ENCODE data around the gene SYNM.

SYNM gene

GRCh38 chr15:99125061-99125891 lies 20.4 kb downstream of the SYNM start:
- no peak for DNase-seq

DNA sequence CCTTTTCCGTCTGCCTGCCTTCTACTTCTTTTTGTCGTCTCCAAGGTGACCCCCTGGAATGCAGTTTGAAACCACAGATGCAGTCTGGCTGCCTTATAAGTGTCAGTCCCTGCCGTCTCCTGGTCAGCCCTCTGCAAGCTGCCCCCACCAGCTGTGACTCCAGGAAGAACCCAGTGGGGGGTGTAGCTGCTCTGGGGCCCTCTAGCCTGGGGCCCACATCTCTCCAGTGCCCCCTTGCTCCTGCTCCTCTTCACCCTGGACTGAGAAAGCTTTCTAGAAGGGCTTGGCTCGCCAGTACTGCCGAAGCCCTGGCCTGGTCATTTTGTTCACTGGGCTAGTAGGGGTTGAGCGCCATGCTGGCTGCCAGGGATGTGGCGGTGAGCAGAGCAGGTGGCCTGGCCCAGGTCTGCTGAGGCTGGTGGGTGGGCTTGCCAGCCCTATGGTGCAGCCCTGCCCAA lies 21.3 kb downstream of the SYNM start:
- no peak for DNase-seq

DNA sequence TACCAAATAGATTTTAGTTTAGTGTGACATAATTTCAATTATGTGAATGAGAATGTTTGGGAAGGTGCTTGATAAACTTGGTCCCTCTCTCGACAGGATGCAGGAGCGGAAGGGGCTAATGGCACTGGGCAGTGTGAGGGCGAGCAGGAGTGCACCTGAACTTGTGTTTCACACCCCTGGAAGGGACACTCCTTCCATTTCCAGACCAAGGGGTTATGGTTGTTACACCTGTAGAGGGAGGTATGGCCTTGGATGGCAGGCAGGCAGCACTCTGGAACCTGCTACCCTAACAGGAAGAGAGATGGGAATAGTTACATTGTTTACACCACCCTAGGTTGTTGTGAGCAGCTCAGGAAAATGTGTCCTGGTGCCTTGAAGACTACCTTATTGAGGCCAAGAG lies 22.1 kb downstream of the SYNM start:
- no peak for DNase-seq

GRCh38 chr15:99127773-99128172 lies 22.9 kb downstream of the SYNM start:
- no peak for DNase-seq

- DNase-seq = no peak
Measured at GRCh38 chr15:99128411-99128810, 23.5 kb downstream of the SYNM start.

DNA sequence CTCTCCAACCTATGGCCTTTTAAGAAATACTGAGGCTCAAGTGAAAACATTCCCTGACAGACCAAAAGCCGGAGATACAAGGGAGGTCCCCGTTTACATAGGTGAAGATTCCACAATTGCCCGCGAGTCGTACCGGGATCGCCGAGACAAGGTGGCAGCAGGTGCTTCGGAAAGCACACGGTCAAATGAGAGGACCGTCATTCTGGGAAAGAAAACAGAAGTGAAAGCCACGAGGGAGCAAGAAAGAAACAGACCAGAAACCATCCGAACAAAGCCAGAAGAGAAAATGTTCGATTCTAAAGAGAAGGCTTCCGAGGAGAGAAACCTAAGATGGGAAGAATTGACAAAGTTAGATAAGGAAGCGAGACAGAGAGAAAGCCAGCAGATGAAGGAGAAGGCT lies 24.8 kb downstream of the SYNM start:
- no peak for DNase-seq

- DNase-seq = no peak
Measured at GRCh38 chr15:99130314-99130713, 25.4 kb downstream of the SYNM start.

DNA sequence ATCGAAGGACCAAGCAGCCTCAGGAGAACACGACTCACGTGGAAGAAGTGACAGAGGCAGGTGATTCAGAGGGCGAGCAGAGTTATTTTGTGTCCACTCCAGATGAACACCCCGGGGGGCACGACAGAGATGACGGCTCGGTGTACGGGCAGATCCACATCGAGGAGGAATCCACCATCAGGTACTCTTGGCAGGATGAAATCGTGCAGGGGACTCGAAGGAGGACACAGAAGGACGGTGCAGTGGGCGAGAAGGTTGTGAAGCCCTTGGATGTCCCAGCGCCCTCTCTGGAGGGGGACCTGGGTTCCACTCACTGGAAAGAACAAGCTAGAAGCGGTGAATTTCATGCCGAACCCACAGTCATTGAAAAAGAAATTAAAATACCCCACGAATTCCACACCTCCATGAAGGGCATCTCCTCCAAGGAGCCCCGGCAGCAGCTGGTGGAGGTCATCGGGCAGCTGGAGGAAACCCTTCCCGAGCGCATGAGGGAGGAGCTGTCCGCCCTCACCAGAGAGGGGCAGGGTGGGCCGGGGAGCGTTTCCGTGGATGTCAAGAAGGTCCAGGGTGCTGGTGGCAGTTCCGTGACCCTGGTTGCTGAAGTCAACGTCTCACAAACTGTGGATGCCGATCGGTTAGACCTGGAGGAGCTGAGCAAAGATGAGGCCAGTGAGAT lies 26.0 kb downstream of the SYNM start:
- DNase-seq = no peak

GRCh38 chr15:99131441-99132023 lies 26.7 kb downstream of the SYNM start:
- no peak for DNase-seq

- no peak for DNase-seq
Measured at GRCh38 chr15:99132122-99132521, 27.2 kb downstream of the SYNM start.

DNA sequence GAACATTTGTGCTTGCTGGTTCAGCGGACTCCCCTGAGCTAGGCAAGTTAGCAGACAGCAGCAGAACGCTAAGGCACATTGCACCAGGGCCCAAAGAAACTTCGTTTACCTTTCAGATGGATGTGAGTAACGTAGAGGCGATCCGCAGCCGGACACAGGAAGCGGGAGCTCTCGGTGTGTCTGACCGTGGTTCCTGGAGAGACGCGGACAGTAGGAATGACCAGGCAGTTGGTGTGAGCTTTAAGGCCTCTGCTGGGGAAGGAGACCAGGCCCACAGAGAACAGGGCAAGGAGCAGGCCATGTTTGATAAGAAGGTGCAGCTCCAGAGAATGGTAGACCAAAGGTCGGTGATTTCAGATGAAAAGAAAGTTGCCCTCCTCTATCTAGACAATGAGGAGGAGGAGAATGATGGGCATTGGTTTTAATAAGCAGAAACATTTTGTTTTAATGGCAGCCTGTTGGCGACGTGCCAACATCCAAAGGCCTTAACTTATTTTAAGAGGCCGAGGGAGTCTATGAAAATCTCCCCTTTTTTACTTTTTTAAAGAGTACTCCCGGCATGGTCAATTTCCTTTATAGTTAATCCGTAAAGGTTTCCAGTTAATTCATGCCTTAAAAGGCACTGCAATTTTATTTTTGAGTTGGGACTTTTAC lies 27.9 kb downstream of the SYNM start:
- DNase-seq = no peak

DNA sequence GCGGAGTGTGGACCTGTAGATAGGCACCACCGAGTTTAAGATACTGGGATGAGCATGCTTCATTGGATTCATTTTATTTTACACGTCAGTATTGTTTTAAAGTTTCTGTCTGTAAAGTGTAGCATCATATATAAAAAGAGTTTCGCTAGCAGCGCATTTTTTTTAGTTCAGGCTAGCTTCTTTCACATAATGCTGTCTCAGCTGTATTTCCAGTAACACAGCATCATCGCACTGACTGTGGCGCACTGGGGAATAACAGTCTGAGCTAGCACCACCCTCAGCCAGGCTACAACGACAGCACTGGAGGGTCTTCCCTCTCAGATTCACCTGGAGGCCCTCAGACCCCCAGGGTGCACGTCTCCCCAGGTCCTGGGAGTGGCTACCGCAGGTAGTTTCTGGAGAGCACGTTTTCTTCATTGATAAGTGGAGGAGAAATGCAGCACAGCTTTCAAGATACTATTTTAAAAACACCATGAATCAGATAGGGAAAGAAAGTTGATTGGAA lies 29.5 kb downstream of the SYNM start:
- no peak for DNase-seq

DNA sequence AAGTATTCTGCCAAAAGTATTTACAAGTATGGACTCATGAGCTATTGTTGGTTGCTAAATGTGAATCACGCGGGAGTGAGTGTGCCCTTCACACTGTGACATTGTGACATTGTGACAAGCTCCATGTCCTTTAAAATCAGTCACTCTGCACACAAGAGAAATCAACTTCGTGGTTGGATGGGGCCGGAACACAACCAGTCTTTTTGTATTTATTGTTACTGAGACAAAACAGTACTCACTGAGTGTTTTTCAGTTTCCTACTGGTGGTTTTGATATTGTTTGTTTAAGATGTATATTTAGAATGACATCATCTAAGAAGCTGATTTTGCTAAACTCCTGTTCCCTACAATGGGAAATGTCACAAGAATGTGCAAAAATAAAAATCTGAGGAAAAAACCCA lies 30.3 kb downstream of the SYNM start:
- DNase-seq = no peak

DNA sequence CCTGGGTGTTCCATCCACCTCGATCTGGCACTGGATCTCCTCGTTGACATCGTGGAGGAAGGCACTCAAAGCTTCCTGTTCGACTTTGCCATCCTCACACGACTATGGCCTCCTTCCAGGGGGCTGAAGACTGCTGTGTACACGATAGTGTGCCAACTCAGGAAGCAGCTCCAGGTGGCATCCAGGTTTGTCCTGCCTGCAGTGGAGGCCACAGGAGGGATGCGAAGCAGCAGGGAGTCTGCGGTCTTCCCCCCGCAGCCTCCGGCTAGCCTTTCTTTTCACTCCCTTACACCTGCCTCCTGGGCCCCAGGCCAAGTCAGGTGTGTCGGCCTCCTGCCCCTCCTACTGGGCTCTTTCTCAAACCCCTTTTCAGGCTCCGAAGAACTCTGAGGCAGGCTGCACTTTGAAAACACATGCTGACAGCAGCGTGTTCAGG lies 32.2 kb downstream of the SYNM start:
- DNase-seq = peak; percentile 73

DNA sequence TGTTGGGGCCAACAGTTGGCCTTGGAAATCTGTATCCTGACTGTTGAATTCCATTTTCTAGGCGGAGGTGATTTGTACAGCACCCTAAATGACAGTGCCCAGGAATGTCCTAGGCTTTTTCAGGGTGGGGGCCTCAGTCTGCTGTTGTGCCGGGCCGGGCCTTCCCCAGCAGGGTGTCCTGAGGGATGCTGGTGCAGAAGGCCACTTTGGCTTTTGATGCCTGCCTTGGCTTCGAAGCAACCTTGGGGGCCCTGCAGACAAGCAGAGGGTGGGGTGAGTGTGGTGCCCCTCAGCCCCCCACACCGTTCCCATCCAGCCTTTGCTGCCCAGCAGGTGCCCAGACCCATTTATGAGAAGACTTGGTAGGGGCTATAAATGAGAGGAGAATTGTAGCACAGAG lies 33.0 kb downstream of the SYNM start:
- DNase-seq = no peak

GRCh38 chr15:99138491-99138982 lies 33.7 kb downstream of the SYNM start:
- DNase-seq = no peak

DNA sequence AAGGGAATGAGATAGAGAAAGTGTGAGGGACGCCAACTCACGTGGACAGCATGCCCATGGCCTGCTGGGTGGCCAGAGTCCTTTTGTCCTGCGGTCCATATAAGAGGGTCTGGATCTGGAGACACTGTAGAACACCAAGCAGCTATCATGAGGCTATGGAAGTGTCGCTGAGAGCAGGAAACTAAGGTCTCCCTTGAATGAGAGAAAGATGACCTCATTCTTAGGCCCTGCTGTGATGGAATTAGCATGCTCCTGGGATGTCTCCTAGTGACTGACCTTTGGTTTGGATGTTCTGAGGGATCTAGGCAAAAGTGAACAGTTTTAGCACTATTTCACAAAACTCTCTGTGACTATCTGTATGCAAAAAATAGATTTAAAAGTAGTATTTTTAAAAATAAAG lies 34.4 kb downstream of the SYNM start:
- no peak for DNase-seq

- DNase-seq = no peak
Measured at GRCh38 chr15:99140590-99140989, 35.7 kb downstream of the SYNM start.

GRCh38 chr15:99141943-99142342 lies 37.1 kb downstream of the SYNM start:
- DNase-seq = no peak

- no peak for DNase-seq
Measured at GRCh38 chr15:99142562-99142961, 37.7 kb downstream of the SYNM start.

DNA sequence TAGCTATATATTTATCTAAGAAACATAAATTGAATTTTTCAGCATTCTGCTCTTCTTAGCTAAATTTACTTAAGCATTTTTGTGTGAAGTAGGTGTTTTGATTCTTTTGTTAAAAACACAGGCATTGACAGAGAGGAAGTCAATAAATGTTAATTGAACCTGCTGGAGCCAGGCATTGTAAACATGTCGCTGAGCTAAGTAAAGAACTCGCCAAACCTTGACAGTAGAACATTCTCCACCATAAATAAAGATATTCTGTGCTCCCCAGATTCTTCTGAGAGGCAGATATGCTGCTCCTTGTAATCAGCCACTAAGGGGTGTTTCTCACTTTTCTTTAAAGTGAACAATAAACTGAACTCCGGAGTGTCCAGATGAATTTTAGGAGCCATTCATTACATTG lies 38.4 kb downstream of the SYNM start:
- DNase-seq = no peak

- DNase-seq = no peak
Measured at GRCh38 chr15:99143655-99144610, 39.1 kb downstream of the SYNM start.

Data from DMS153 (cell line).